GM18502 (cell line): Measurements from ENCODE around the gene TUBGCP2.

ENCODE experiments used
- ATAC-seq: cut with Tn5 transposase; IDR thresholded peaks from one replicate; pipeline ENCODE4 v1.9.1; 2021; ENCODE audit warnings: mild to moderate bottlenecking; ENCODE audit not compliant: unreplicated experiment, poor library complexity

Gene TUBGCP2

GRCh38 chr10:133309100-133309719 is 538 bp upstream of the TUBGCP2 start:
- ATAC-seq, result peak; percentile 78

- peak; percentile 44 for ATAC-seq
These were observed 774 bp downstream of the TUBGCP2 start for GRCh38 chr10:133307776-133308420.

- ATAC-seq, result no peak
These were observed 1.7 kb downstream of the TUBGCP2 start for GRCh38 chr10:133306941-133307379.

- ATAC-seq, result no peak
These were observed 2.6 kb downstream of the TUBGCP2 start for GRCh38 chr10:133306097-133306476.

- no peak for ATAC-seq
These were observed 5.5 kb downstream of the TUBGCP2 start for GRCh38 chr10:133303206-133303605.

- ATAC-seq, result no peak
These were observed 6.4 kb downstream of the TUBGCP2 start for GRCh38 chr10:133302230-133302629.

- ATAC-seq, result no peak
These were observed 8.9 kb downstream of the TUBGCP2 start for GRCh38 chr10:133299738-133300137.

- no peak for ATAC-seq
These were observed 9.4 kb downstream of the TUBGCP2 start for GRCh38 chr10:133299224-133299623.

- no peak for ATAC-seq
These were observed 10.2 kb downstream of the TUBGCP2 start for GRCh38 chr10:133298466-133298865.

- ATAC-seq, result no peak
These were observed 11.2 kb downstream of the TUBGCP2 start for GRCh38 chr10:133297504-133297903.

- ATAC-seq, result no peak
These were observed 13.0 kb downstream of the TUBGCP2 start for GRCh38 chr10:133295426-133296320.

GRCh38 chr10:133294189-133294588 is 14.5 kb downstream of the TUBGCP2 start:
- ATAC-seq, result no peak

- ATAC-seq, result no peak
These were observed 14.9 kb downstream of the TUBGCP2 start for GRCh38 chr10:133293810-133294119.

GRCh38 chr10:133292919-133293809 is 15.5 kb downstream of the TUBGCP2 start:
- ATAC-seq, result no peak

GRCh38 chr10:133289761-133290160 is 18.9 kb downstream of the TUBGCP2 start:
- no peak for ATAC-seq

- ATAC-seq, result no peak
These were observed 20.7 kb downstream of the TUBGCP2 start for GRCh38 chr10:133287832-133288500.

GRCh38 chr10:133286366-133286765 is 22.3 kb downstream of the TUBGCP2 start:
- no peak for ATAC-seq

GRCh38 chr10:133285217-133285616 is 23.5 kb downstream of the TUBGCP2 start:
- no peak for ATAC-seq

GRCh38 chr10:133283931-133284330 is 24.7 kb downstream of the TUBGCP2 start:
- no peak for ATAC-seq
